Frontal cortex (tissue), 4 donors: ENCODE measurements around the gene STRC. TPM values are rescaled to one million over a fixed set of nuclear protein-coding genes. Genes with fewer than 3 reads are reported as not detected.
"Not testable (repeated sequence)": the region's sequence is repeated elsewhere in the genome, so short reads cannot be mapped to it uniquely, and the experiment has no call there.

Source experiments
- DNase-seq, 2 donors: peaks; one replicate each; pipeline ENCODE4 v3.0.0; 2012; ENCODE audit warnings: low spot score in 2 of 2
- FAIRE-seq: peaks from 2 replicates; lab custom pipeline; 2012; peaks lifted over from hg19 to GRCh38; lab: Jason Lieb, UNC
- small RNA-seq: library from RNA; depleted of rRNA; stranded (forward); fragments of <200 nt; gene quantifications from one replicate; pipeline ENCODE3, GENCODE V24; 2014
- total RNA-seq: library from RNA; depleted of rRNA; stranded (reverse); fragments of >200 nt; gene quantifications from one replicate; pipeline ENCODE4 v1.2.3, GENCODE V29; 2014
- donor health status: control.
- donor health status: control.
- donor health status: control.

The STRC gene
- total RNA-seq, 1 donor from 2014 or later = under 0.01 TPM

- FAIRE-seq, DNase-seq: not testable (repeated sequence)
Measured at GRCh38 chr15:43574607-43575006, 44.0 kb downstream of the STRC start.

- FAIRE-seq, DNase-seq: not testable (repeated sequence)
Measured at GRCh38 chr15:43566615-43567014, 52.0 kb downstream of the STRC start.

GRCh38 chr15:43563793-43564192, 54.8 kb downstream of the STRC start:
- FAIRE-seq, DNase-seq: not testable (repeated sequence)

GRCh38 chr15:43562753-43563152, 55.8 kb downstream of the STRC start:
- FAIRE-seq, DNase-seq: not testable (repeated sequence)

- FAIRE-seq = no peak
- DNase-seq = no peak
Measured at GRCh38 chr15:43552986-43553385, 65.6 kb downstream of the STRC start.

- DNase-seq = no peak
- FAIRE-seq = no peak
Measured at GRCh38 chr15:43552256-43552655, 66.3 kb downstream of the STRC start.

GRCh38 chr15:43550527-43551363, 67.9 kb downstream of the STRC start:
- FAIRE-seq = no peak

More at GRCh38 chr15:43550527-43551363, 67.9 kb downstream of the STRC start:
- DNase-seq = no peak

Small RNA genes within 50 kb of the gene (small RNA-seq; reads per million reads assigned to genes)
- not detected for gene PDIA3P2
- gene RNU6-554P = not detected
- gene RNU6-610P = not detected

Other genes starting within 250 kb of the STRC start
- 38.3 TPM for gene ZSCAN29, start 247.8 kb downstream of the STRC start, total RNA-seq
- gene TUBGCP4, start 247.7 kb downstream of the STRC start, total RNA-seq = 22.8 TPM
- 157 TPM for gene TP53BP1, start 125.6 kb downstream of the STRC start, total RNA-seq
- gene MAP1A, start 101.2 kb downstream of the STRC start, total RNA-seq = 24.5 TPM
- 21.6 TPM for gene PPIP5K1, start 28.6 kb downstream of the STRC start, total RNA-seq
- 7.7 TPM for gene CKMT1B, start 24.8 kb downstream of the STRC start, total RNA-seq
- 5.3 TPM for gene CATSPER2, start 30.0 kb upstream of the STRC start, total RNA-seq
- gene CKMT1A, start 75.1 kb upstream of the STRC start, total RNA-seq = 6.5 TPM
- 34.2 TPM for gene PDIA3, start 127.6 kb upstream of the STRC start, total RNA-seq
- gene ELL3, start 158.2 kb upstream of the STRC start, total RNA-seq = 1.2 TPM
- 53.0 TPM for gene SERF2, start 173.5 kb upstream of the STRC start, total RNA-seq
- gene SERINC4, start 181.4 kb upstream of the STRC start, total RNA-seq = 0.41 TPM
- gene HYPK, start 181.8 kb upstream of the STRC start, total RNA-seq = 5.7 TPM
- 27.3 TPM for gene MFAP1, start 205.9 kb upstream of the STRC start, total RNA-seq
- 16.7 TPM for gene WDR76, start 208.2 kb upstream of the STRC start, total RNA-seq